HPDE6-E6E7 (cell line): ENCODE measurements around the gene UBAC1.
A peak's percentile ranks its signal among the peaks of the same experiment; 100 is the strongest.
"Not testable (repeated sequence)": the region's sequence is repeated elsewhere in the genome, so short reads cannot be mapped to it uniquely, and the experiment has no call there.

Experiments used
- DNase-seq: peaks from one replicate; pipeline ENCODE4 v3.0.0; 2011; ENCODE audit warnings: missing footprints; ENCODE audit errors: extremely low spot score

Gene UBAC1

DNA sequence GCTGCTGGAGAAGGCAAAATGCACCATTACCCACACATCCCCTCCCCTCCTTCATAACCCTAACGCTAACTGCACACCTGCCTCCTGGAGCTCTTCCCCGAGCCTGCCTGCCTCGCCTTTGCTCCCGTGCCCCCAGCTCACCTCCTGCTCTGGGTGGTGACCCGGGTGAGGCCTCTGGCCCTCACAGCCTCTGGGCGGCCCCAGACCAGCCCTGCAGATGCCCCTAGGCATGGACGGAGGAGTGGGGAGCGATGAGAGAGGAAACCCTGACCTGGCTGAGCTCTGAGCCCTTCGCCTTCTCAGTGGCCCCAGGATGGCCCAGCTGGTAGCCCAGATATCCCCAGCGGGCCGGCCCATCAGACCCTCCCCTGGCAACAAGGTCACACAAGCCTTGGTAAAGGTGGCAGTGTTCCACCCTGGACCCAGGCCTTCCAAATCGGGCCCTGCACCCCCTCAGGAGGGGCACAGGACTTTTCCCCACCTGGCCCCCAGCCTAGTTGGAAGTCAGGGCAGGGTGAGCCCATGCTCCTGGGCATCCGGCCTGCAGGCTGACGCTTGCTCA is 39.3 kb downstream of the UBAC1 start:
- DNase-seq: no peak

DNA sequence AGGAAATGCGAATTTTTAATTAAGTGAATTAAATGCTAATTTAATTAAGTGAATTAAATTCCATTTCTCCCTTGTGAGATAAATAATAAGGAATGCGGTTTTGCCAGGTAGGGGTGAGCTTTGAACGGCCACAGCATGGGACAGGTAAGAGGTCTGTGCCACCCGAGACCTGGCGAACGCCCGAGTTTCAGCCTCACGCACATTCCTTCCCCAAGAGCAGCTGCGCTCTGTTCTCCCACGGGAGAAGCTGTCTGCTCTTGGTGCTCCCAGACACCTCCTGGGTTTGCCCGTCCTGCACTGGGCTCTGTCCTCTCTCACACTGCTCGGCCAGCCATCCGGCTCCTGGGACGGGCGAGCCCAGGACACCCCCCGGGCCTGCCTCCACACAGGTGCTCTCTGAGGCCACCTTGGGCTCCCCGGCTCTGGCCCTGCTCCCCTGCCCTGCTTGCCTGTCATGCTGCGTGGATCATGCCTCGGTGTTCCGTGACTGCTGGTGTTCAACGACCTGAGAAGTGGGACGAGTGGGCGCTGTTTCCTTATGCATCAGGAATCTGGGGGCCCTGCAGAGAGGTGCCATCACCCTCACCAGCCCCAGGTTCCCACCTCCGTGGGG is 40.1 kb downstream of the UBAC1 start:
- DNase-seq: no peak

DNA sequence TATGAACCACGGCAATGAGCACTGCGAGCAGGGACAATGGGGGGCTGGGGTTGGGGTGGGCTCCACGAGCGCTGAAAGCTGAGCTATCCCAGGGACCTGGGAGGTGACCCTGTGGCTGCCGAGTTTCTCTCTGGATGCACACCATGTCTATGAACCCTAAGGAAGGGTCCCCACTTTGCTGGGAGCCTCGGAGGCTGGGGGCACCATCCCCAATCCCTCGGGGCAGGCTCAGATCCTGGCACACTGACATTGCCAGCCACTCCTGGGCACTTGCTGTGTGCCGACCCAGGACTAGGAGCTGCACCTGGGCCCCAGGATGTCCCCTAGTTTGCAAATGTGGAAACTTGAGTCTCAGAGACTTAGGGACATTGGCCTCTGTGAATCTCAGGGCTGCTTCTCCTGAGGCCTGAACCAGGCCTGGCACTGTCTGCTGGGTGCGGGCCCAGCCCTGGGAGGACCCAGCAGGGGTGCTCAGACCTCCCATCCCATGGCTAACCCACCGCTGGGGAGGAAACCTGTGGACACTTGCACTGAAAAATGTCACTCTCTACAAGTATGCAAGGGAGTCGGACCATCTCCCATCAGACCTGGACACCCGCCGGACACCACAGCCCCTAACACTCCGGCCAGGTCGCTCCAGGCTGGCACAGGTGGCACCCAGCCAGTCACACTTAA is 40.8 kb downstream of the UBAC1 start:
- DNase-seq: no peak

DNA sequence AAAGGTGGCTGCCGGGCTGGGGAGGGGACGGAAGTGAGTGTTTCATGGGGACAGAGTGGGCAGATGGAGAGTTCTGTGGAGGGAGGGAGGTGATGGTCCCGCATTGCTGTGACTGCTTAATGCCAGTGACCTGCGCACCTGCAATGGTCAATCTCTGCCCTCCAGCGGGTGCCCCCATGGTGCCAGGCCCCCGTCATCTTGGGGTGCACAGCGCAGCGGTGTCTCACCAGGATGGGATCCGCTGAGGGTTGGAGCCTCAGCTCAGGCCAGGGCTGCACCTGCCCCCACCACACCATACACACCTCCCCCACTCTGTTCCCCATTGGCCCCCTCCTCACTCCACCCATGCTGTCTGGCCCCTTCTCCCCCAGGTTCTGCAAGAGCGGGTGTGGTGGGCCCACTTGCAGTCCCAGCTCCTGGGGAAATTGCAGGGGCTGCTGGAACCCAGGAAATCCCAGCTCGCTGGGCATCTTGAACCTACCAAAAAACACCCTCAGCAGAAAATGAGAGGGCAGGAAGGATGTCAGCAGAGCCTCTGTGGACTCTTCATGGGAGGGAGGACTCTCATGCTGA is 41.8 kb downstream of the UBAC1 start:
- DNase-seq: no peak

DNA sequence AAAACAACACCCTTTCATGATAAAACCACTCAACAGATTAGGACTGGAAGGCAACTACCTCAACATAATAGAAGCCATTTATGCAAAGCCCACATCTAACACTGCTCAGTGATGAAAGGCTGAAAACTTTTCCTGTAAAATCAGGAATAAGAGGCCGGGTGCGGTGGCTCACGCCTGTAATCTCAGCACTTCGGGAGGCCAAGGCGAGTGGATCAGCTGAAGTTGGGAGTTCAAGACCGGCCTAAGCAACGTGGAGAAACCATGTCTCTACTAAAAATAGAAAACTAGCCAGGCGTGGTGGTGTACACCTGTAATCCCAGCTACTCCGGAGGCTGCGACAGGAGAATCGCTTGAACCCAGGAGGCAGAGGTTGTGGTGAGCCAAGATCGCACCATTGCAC is 44.9 kb downstream of the UBAC1 start:
- DNase-seq: not testable (repeated sequence)

DNA sequence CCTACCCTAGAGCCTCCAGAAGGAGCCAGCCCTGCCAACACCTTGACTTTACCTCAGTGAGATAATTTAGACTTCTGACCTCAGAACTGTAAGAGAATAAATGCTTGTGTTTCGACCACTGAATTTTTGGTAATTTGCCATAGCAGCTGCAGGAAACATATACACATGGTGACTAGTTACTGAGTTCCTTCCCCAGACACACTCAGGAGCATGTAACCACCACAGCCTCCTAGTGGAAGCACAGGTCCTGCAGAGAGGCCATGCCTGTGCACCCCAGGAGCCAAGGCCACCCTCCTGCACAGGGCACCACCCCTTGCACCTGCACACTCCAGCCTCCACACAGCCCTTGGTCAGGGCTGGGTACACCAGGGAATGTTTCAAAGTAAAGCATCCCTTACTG is 46.3 kb downstream of the UBAC1 start:
- no peak for DNase-seq

DNA sequence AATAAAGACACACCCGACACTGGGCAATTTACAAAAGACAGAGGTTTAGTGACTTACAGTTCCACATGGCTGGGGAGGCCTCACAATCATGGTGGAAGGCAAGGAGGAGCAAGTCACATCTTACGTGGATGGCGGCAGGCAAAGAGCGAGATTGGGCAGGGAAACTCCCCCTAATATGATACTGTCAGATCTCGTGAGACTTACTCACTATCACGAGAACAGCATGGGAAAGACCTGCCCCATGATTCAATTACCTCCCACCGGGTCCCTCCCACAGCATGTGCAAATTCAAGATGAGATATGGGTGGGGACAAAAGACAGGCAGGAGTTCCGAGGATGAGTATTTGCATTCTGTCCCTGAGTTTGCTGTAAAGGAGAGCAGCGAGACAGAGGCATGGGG is 49.9 kb downstream of the UBAC1 start:
- DNase-seq: not testable (repeated sequence)

DNA sequence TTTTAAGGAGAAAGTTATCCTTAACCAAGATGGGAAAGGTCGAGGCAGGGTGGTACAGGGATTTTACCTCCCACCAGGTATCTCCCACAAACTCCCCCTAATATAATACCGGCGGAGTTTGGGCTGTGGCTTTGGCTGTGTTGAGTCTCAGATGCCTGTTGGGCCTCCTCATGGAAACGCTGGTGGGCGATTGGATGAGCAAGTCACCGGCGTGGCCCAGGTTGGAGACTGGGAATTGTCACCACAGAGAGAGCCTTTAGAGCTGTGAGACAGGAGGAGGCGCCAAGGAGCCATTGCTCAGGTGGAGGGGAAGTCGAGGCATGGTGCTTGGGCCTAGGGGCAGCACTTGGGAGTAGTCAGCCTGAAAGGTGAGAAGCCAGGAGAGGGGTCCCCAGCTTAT is 50.4 kb downstream of the UBAC1 start:
- DNase-seq: no peak

DNA sequence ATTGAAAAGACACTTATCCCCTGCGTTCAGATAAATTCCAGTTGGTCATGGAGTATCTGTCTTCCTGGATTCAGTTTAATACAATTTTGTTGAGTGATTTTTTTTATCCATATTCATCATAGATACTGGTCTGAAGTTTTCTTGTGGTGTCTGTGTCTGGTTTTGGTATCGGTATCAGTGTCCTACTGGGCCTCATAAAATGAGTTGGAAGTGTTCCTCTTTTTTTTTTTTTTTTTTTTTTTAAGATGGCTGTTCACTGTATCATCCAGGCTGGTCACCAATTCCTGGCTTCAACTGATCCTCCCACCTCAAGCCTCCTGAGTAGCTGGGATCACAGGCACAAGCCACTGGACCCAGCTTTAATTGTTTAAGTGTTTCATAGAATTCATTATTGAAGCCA is 51.0 kb downstream of the UBAC1 start:
- no peak for DNase-seq

DNA sequence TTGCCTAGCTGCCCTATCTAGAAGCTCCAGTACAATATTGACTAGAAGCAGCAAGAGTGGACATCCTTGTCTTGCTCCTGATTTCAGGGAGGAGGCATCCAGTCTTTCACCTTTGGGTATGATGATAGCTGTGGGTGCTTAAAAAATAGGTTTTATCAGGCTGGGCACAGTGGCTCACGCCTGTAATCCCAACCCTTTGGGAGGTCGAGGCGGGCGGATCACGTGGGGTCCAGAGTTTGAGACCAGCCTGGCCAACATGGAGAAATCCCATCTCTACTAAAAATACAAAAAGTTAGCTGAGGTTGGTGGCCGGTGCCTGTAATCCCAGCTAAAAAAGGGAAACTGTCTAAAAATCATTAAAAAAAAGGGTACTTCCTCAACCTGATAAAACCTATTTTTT is 51.8 kb downstream of the UBAC1 start:
- DNase-seq: no peak

DNA sequence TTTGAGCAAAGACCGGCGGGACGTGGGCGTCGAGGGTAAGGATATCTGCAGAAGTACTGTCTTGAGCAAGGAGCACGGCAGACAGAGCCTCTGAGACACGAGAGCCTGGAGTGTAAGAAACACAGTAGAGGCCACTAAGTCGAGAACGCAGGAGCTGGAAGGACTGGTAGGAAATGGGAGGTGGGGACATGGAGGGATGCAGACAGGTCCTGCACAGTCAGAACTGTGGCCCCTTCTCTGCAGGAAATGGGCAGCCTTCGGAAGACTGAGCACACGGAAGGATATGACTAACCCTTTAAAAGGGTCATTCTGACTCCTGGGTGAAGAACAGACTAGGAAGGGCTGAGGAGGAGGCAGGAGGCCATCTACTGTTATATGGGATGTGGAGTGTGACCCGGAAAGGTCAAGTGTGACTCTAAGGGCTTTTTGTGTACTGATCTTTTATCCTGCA is 52.4 kb downstream of the UBAC1 start:
- DNase-seq: no peak

DNA sequence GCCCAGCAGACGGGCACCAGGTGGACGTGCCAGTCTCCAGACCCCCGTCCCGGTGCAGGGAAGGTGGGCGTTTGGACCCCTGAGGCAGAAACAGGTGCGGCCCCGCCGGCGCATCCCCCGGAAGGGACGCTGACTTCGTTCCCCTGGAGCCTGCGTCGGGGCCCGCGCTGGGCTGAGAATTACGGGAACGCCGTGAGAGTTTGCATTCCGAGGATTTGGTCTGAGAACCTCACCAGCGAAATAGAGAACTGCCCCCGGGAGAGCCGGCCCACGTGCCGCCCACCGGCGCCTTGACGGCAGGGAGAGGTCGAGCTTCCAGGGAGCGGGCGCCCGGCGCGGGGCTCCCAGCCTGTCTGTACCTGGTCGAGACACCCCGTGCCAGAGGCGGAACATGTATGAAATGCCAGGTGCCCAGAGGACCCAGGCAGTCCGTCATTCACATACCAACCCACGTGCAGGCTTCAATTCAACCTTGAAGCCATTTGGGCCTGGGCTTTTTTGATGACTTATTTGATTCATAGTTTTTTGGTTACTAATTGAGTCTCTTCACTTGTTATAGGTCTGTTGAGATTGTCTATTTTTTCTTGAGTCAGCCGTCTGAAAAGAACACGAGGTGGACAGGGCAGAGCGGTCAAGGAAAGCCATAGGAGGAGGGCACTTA is 53.0 kb downstream of the UBAC1 start:
- DNase-seq: no peak

DNA sequence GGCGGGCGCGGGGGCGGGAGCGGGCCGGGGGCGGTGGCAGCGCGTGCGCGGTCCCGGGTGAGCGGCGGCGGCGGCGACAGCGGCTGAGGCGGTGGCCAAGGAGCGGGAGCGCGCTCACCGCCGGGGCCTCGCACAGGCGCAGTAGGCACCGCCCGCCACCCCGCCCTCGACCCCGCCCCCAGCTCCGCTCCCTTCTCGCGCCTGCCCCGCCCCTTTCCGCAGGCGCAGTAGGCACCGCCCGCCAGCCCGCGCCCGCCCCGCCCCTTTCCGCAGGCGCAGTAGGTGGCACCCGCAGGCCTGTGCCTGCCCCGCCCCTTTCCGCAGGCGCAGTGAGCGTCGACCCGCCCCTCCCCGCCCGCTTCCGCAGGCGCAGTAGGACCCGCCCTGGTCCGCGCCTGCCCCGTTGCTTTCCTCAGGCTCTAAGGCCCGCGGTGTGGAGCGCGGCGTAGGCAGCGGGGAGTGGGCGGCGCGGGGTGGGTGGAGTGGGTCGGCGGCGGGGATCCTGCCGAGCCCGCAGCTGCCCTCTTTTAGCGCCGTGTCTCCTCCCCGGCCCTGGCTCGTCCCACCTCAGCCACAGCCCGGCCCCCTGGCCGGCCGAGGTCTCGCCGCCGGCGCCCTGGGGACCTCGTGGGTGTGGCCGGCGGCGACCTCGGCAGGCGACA is 53.6 kb downstream of the UBAC1 start, which contains the start of gene CAMSAP1:
CAMSAP1 (minus strand) TSS at position 116 of the 662 bp plus-strand sequence. CDS start 387 bp downstream, outside the sequence.
- peak; percentile 80 for DNase-seq

DNA sequence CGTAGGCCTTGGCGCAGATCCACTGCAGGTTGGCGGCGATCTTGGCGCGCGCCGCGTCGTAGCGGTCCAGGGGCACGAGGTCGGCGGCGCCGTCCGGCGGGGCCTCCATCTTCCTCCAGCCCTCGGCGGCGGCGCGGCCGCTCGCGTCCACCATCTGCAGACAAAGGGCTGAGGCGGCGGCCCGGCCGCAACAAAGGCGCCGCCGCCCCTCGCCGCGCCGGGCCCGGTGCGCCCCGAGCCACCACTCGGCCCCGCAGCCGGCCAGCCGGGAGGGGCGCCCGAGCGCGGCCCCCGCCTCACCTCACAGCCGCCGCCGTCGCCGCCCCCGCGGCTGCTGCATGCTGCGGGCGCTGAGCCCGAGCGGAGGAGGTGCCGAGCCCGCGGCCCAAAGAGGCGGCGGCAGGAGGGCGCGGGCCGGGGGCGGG is 54.2 kb downstream of the UBAC1 start:
- no peak for DNase-seq

DNA sequence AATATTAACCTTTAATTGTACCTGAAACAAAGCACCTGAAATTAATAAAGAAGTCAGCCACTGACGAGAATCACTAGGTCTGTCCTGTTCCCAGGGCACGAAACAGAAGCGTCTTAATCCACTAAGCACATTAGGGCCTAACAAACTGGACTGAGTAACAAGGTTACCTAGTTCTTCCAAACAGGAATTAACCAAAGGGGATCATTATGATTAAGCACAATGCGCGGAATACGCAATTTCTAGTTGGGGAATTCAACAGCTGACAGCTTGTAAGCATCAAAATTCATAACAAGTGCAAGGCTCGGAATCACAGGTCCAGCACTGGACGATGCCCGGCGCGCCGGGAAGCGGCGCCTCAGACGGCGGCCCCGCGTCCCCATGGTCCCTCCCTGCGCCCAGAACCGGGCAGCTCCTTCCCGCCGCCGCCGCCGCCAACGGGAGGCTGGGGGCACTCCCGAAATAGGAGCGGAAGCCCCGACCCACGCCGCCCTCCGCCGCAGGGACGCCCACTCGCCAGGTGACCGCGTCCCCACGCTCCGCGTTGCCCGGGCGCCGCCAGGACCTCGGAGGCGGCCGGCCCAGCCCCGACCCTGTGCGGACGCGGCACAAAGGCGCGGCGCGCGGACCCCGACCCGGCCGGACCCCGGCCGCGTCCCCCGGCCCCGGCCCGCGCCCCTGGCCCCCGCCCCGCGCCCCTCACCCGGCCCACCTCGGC is 54.7 kb downstream of the UBAC1 start:
- no peak for DNase-seq

DNA sequence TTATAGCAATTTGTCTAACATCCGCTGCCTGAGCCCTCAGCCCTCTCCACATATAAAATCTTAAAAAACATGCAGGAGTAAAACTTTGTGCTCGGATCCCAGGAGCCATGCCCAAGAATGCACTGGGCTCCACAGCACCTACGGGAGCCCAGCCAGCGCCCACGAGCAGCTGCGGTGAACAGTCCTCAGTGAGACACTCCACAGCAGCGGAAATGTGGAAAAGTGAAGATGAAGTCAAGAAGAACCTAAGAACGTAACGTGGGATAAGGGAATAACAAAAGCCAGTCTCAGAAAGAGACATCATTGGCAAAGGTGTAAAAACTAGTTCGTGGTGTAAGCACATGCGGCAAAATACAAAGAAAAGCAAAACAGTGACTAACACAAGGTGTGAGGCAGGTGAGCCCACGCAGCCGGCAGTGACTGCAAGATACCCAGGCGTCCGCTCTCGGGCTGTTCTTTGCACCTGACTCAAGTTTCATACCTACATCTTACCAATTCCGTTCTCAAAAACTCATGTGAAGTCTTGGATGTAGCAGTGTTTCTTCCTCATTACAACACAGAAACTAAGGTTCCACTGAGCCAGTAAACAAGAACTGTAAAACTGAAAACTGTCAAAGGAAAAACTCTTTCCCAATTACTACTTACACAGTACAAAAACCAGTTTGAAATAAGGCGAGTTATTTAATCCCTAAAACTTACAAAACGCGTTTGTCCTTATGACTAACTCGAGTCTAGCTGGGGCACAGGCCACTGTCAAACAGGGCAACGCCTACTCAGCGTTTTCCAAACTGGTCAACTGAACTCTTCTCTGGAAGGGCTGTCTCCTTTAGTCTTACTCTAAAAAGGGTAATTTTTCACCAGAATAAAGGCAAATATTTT is 55.6 kb downstream of the UBAC1 start:
- DNase-seq: no peak

DNA sequence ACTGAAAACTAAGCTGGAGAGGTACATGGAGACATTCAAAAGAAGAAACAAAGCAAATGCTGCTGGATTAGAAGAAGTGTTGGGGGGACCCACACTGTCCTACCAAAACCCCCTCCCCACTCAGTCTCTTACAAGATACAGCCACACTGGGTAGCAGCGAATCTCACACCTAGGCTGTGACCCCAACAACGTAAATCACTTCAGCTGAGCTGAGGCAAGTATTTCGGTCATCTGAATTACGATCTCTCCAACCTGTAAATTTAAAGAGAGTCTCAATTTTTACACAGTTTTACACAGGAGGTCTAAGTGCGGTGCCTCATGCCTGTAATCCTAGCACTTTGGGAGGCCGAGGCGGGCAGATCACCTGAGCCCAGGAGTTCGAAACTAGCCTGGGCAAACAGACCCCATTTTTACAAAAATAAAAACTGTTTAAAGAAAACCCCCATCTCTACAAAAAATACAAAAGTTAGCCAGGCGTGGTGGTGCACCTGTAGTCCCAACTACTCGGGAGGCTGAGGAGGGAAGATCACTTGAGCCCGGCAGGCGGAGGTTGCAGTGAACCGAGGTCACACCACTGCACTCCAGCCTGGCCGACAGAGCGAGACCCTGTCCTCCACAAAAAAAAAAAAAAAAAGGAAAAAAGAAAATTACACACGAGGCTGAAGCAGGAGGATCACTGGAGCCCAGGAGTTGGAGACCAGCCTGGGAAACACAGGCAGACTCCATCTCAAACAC is 57.2 kb downstream of the UBAC1 start:
- DNase-seq: no peak

DNA sequence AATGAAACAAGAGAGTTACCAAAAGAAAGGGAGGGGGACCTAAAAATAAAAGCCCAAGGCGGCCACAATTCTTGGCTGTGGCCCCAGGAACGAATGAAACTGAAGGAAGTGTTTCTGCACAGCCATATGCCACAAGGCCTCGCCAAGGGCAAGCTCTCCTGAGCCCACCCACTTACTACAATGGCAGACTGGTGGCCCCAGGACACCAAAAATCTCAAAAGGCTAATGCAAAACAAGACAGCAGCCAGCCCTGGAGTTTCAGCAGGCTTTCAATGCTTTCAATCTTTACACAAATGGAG is 57.9 kb downstream of the UBAC1 start:
- DNase-seq: no peak

DNA sequence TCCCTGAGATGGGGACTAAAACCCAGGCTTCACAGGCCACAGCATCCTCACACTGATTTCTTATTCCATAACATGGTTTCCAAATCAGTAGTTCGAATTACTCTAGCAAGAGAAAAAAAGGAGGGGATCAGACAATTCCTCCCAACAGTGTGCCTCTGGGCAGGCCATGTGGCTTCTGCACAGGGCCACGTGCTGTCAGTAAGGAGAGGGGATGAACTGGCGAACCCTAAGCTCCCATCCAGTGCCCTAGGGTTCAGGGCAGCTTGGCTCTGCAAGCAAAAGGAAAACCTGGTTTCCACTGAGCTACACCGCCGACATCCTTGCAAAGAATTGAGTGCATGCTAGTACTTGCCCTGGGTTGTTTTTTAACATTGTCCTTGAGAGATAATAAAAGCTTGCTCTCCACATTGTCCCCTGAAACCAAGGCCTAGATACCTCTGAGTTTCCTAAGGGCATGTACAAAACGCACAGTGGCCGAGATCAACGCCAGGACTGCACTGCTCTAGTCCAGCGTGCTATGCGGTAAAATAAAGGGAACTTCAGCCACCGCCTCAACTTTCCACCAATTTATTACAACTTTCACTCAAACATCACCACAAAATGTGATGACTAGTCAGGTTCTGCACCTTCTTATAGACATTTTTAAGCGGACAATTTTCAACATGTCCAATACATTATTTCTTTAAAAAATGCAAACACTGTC is 58.4 kb downstream of the UBAC1 start:
- no peak for DNase-seq
